Iris pigment epithelial cell (primary cell): ENCODE results near the gene ATE1.
"Not testable (repeated sequence)": the region's sequence is repeated elsewhere in the genome, so short reads cannot be mapped to it uniquely, and the experiment has no call there.

ENCODE experiments used
- DNase-seq: peaks from one replicate; pipeline ENCODE4 v3.0.0-alpha.2; 2011; ENCODE audit warnings: low read depth

ATE1 gene

GRCh38 chr10:121929585-121930267 is 1.9 kb upstream of the ATE1 start:
- DNase-seq: not testable (repeated sequence)

- peak; percentile 16 for DNase-seq
Observed at GRCh38 chr10:121928528-121928884, 675 bp upstream of the ATE1 start.

GRCh38 chr10:121927318-121927840 is 452 bp downstream of the ATE1 start:
- DNase-seq: peak; percentile 63

- DNase-seq: peak; percentile 46
Observed at GRCh38 chr10:121926671-121927317, 1.0 kb downstream of the ATE1 start.

GRCh38 chr10:121926157-121926556 is 1.7 kb downstream of the ATE1 start:
- no peak for DNase-seq

- DNase-seq: peak; percentile 55
Observed at GRCh38 chr10:121921238-121921931, 6.4 kb downstream of the ATE1 start.

GRCh38 chr10:121919666-121920065 is 8.2 kb downstream of the ATE1 start:
- DNase-seq: no peak

- DNase-seq: not testable (repeated sequence)
Observed at GRCh38 chr10:121918800-121919199, 9.0 kb downstream of the ATE1 start.

- DNase-seq: peak; percentile 38
Observed at GRCh38 chr10:121914661-121915060, 13.2 kb downstream of the ATE1 start.

- DNase-seq: no peak
Observed at GRCh38 chr10:121911421-121911697, 16.5 kb downstream of the ATE1 start.

GRCh38 chr10:121910673-121911420 is 17.0 kb downstream of the ATE1 start:
- peak; percentile 76 for DNase-seq

GRCh38 chr10:121904888-121905287 is 22.9 kb downstream of the ATE1 start:
- no peak for DNase-seq

GRCh38 chr10:121900443-121901174 is 27.2 kb downstream of the ATE1 start:
- peak; percentile 69 for DNase-seq

GRCh38 chr10:121899727-121900126 is 28.1 kb downstream of the ATE1 start:
- no peak for DNase-seq

- DNase-seq: no peak
Observed at GRCh38 chr10:121891103-121891502, 36.7 kb downstream of the ATE1 start.

GRCh38 chr10:121889212-121889611 is 38.6 kb downstream of the ATE1 start:
- no peak for DNase-seq

GRCh38 chr10:121886997-121887622 is 40.7 kb downstream of the ATE1 start:
- DNase-seq: peak; percentile 80

GRCh38 chr10:121886181-121886580 is 41.6 kb downstream of the ATE1 start:
- no peak for DNase-seq

GRCh38 chr10:121880895-121881294 is 46.9 kb downstream of the ATE1 start:
- DNase-seq: peak; percentile 24

GRCh38 chr10:121879476-121879875 is 48.4 kb downstream of the ATE1 start:
- no peak for DNase-seq

- peak; percentile 33 for DNase-seq
Observed at GRCh38 chr10:121873236-121873635, 54.6 kb downstream of the ATE1 start.
